ENCODE measurements around the gene PCGF2. TPM values are rescaled to one million over a fixed set of nuclear protein-coding genes. Genes with fewer than 3 reads are reported as not detected.
A peak's percentile ranks its signal among the peaks of the same experiment; 100 is the strongest.

PCGF2 gene
- total RNA-seq, 2 donors from 2014 or later: 101 to 106 TPM

DNA sequence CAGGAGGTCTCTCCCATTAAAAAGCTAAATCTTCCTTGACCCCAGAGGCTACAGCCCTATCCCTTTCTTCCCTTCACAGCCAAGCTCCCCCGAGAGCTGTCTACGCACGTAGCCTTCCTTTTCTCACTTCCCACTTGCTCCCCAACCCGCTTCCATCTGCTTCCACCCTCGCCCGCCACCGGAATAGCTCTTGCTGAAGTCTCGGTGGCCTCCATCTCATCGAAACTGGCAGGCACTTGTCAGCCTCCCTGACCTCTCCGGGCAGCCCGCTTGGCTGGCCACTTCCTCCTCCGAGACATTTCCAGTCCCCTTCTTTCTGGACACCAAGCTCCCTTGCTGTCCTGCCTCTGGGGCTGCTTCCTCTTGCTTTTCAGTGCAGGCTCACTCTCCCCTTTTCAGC is 62.6 kb downstream of the PCGF2 start:
- H3K9me3 Mint-ChIP-seq: no peaks in the 10 kb centered on the region
- TF ChIP-seq, protein P1, sequence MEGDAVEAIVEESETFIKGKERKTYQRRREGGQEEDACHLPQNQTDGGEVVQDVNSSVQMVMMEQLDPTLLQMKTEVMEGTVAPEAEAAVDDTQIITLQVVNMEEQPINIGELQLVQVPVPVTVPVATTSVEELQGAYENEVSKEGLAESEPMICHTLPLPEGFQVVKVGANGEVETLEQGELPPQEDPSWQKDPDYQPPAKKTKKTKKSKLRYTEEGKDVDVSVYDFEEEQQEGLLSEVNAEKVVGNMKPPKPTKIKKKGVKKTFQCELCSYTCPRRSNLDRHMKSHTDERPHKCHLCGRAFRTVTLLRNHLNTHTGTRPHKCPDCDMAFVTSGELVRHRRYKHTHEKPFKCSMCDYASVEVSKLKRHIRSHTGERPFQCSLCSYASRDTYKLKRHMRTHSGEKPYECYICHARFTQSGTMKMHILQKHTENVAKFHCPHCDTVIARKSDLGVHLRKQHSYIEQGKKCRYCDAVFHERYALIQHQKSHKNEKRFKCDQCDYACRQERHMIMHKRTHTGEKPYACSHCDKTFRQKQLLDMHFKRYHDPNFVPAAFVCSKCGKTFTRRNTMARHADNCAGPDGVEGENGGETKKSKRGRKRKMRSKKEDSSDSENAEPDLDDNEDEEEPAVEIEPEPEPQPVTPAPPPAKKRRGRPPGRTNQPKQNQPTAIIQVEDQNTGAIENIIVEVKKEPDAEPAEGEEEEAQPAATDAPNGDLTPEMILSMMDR (conservative IDR thresholded peaks at IDR 0.05): no peak
- DNase-seq: peak; percentile 42
- peaks cover 16% of the 10 kb centered on the region for H3K27me3 Mint-ChIP-seq (ENCODE audit: insufficient read depth)
- no peak overlapping the region for H3K4me3 ChIP-seq (ENCODE audit: low read length)
- H3K27ac ChIP-seq (ENCODE audit: low read depth, low read length): no peak overlapping the region
- H3K4me1 ChIP-seq (ENCODE audit: control insufficient read depth, insufficient read depth, low read length): no peaks in the 10 kb centered on the region
- H3K4me3 Mint-ChIP-seq: no peak overlapping the region
- no peaks in the 10 kb centered on the region for H3K9me3 ChIP-seq (ENCODE audit: control insufficient read depth, low read length)
- no peaks in the 10 kb centered on the region for H3K4me1 Mint-ChIP-seq
- H3K36me3 ChIP-seq (ENCODE audit: control insufficient read depth, insufficient read depth, low read length): no peaks in the 10 kb centered on the region
- 87 to 91% methylated on average over 7 to 12 of the region's 12 CpGs for WGBS, 2 experiments (ENCODE audit: insufficient coverage in 1 of 2, insufficient read length in 1 of 2)
- no peak overlapping the region for H3K9ac ChIP-seq (ENCODE audit: extremely low read depth, low read length, poor library complexity, severe bottlenecking)
- no peaks in the 10 kb centered on the region for H3K36me3 Mint-ChIP-seq (ENCODE audit: low read depth)
- H3K27ac Mint-ChIP-seq: no peak overlapping the region
- no peaks in the 10 kb centered on the region for H3K27me3 ChIP-seq (ENCODE audit: control insufficient read depth, insufficient read depth, low read length, poor library complexity, severe bottlenecking)

Small RNA genes within 50 kb of the gene (microRNA-seq; reads per million reads assigned to microRNA genes)
- not detected for gene MIR4726 (ENCODE audit: borderline microRNAs expressed)
- not detected for gene MIR4734 (ENCODE audit: borderline microRNAs expressed)

Other genes with a start within 250 kb of the PCGF2 start
- 1 to 10 TPM; 2.8 to 5.9 TPM for gene SRCIN1, start 142.4 kb downstream of the PCGF2 start, total RNA-seq
- gene EPOP, start 73.4 kb downstream of the PCGF2 start, total RNA-seq: 1 to 10 TPM; 3.2 to 5.0 TPM
- 100 to 1,000 TPM; 112 to 127 TPM for gene MLLT6, start 43.1 kb downstream of the PCGF2 start, total RNA-seq
- gene CISD3, start 18.0 kb downstream of the PCGF2 start, total RNA-seq: 10 to 100 TPM in 1 of 2 donors, 1 to 10 TPM in 1; 8.9 to 11.2 TPM
- 100 to 1,000 TPM; 192 to 244 TPM for gene PSMB3, start 4.4 kb upstream of the PCGF2 start, total RNA-seq
- 10 to 100 TPM; 74.3 to 91.6 TPM for gene PIP4K2B, start 51.2 kb upstream of the PCGF2 start, total RNA-seq
- gene CWC25, start 77.0 kb upstream of the PCGF2 start, total RNA-seq: 10 to 100 TPM; 14.6 to 15.0 TPM
- 1,000 to 10,000 TPM; 1,194 to 1,262 TPM for gene RPL23, start 105.4 kb upstream of the PCGF2 start, total RNA-seq
- 100 to 1,000 TPM; 168 to 177 TPM for gene LASP1, start 121.7 kb upstream of the PCGF2 start, total RNA-seq
- gene FBXO47, start 219.1 kb upstream of the PCGF2 start, total RNA-seq: not detected

Data from endodermal cell (in vitro differentiated cells).